Central memory CD8-positive, alpha-beta T cell (primary cell): ENCODE results near the gene CD6.

Experiments used
- ATAC-seq: fragments of 150-1000 bp; cut with Tn5 transposase; replicated peaks from 2 replicates; pipeline ENCODE4 v1.10.0; 2022; ENCODE audit warnings: mild to moderate bottlenecking, moderate FRiP score, moderate number of reproducible peaks; ENCODE audit not compliant: poor library complexity, severe bottlenecking; ENCODE audit errors: extremely low read depth
- DNase-seq, 2 donors: peaks; one replicate each; pipeline ENCODE4 v3.0.0; 2021; ENCODE audit warnings: low spot score in 2 of 2
- H3K27ac Mint-ChIP-seq: one replicate; pipeline ENCODE4 v1.8.0; 2022; ENCODE audit warnings: low read depth, mild to moderate bottlenecking, moderate library complexity, mixed read lengths
- H3K27me3 Mint-ChIP-seq: one replicate; pipeline ENCODE4 v1.8.0; 2022; ENCODE audit warnings: mixed read lengths
- H3K36me3 Mint-ChIP-seq: one replicate; pipeline ENCODE4 v1.8.0; 2022; ENCODE audit warnings: mild to moderate bottlenecking, moderate library complexity, mixed read lengths; ENCODE audit not compliant: insufficient read depth
- H3K4me1 Mint-ChIP-seq: one replicate; pipeline ENCODE4 v1.8.0; 2022; ENCODE audit warnings: mixed read lengths
- H3K4me3 Mint-ChIP-seq: one replicate; pipeline ENCODE4 v1.8.0; 2022; ENCODE audit warnings: mild to moderate bottlenecking, moderate library complexity, mixed read lengths
- H3K9me3 Mint-ChIP-seq: one replicate; pipeline ENCODE4 v1.8.0; 2022; ENCODE audit warnings: mixed read lengths

Gene CD6

DNA sequence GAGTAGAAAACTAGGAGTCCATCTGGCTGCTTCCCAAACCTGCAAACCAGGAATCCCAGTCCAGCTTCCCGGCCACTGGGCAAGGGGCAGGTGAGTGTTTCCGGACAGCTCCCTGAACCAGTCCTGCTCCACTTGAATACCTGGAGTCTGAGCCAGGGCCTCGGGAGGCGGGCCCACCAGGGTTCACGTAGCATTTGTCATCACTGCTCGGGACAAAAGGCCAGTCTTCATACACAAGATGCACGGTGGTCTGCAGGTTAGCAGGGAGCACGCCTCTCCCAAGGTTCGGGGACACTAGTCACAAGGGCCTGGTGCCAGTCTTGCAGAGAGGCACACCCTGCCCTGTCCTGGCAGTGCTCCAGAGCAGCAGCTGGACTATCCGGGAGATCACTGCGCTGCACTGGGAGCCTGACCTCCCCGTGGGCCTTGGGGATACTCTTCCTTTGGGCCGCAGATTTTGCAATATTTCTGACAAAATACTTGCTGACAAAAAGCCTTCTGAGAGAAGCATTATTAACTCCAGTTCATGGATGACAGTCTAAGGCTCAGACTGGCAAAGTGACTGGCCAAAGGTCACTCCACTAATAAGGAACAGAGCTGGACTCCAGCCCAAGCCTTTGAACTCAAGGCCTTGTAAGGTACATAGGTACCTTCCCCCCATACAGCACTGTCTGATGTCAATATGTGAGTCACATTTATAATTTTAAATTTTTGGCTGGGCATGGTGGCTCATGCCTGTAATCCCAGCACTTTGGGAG is 25.1 kb downstream of the CD6 start:
- no peak for ATAC-seq
- DNase-seq: no peak
- Mint-ChIP-seq H3K27ac (no peak overlapping the region), H3K4me3 (no peak overlapping the region), H3K36me3 (peaks cover 60% of the 10 kb centered on the region), H3K27me3 (no peaks in the 10 kb centered on the region), H3K4me1 (peaks cover 68% of the 10 kb centered on the region), H3K9me3 (no peaks in the 10 kb centered on the region)

DNA sequence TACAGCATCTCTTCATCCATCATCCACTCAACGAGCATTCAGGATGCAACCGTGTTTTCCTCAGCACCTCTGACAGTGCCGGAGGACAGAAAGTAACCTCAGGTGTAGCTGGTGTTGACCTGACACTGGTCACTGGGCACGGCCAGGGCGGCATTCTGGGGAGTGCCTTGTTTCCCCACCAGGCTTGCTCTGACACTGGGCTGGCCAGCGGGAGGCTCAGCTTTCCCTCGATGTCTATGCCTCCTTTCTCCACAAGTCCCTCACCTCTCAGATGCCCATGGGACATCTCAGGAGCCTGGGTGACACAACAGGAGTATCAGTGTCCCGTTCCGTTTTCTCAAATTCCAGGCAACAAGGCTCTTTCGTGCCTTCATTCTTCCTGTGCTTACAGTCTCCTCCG is 28.9 kb downstream of the CD6 start:
- Mint-ChIP-seq H3K36me3 (peaks cover 65% of the 10 kb centered on the region), H3K9me3 (no peaks in the 10 kb centered on the region), H3K27ac (peak overlapping the region; percentile 62), H3K4me1 (peaks cover 72% of the 10 kb centered on the region), H3K4me3 (peak overlapping the region; percentile 16), H3K27me3 (no peaks in the 10 kb centered on the region)
- no peak for ATAC-seq
- no peak for DNase-seq

DNA sequence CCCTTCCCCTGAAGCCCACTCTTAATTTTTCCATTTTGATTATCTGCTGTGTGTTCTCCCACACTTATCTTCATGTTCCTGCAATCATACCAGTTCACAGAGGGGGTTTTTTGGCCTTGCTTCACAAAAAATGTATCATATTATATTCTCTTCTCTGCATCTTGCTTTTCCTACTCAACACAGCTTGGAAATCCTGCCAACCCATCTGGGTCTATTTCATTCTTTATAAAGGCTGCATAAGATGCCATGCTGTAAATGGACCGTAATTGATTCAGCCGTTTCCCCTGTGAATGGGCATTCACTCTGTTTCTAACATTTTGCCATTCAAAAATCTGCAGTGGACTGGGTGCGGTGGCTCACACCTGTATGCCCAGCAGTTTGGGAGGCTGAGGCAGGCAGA is 30.5 kb downstream of the CD6 start:
- DNase-seq: no peak
- no peaks in the 10 kb centered on the region for H3K27me3 Mint-ChIP-seq
- peaks cover 60% of the 10 kb centered on the region for H3K36me3 Mint-ChIP-seq
- no peaks in the 10 kb centered on the region for H3K9me3 Mint-ChIP-seq
- peaks cover 71% of the 10 kb centered on the region for H3K4me1 Mint-ChIP-seq
- H3K27ac Mint-ChIP-seq: no peak overlapping the region
- ATAC-seq: no peak
- H3K4me3 Mint-ChIP-seq: peak overlapping the region; percentile 29

DNA sequence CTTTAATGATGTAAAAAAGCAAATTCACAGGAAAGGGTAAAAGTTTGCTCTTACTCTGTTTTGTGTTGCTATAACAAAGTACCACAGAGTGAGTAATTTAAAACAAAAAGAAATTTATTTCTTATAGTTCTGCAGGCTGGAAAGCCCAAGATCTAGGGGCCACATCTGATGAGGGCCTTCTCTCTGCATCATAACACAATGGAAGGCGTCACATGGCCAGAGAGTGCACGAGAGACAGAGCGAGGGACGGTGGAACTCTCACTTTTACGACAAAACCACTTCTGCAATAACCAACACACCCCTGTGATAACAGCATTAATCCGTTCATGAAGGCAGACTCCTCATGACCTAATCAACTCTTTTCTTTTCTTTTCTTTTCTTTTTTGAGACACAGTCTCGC is 31.1 kb downstream of the CD6 start:
- peak overlapping the region; percentile 86 for H3K27ac Mint-ChIP-seq
- no peaks in the 10 kb centered on the region for H3K27me3 Mint-ChIP-seq
- H3K4me3 Mint-ChIP-seq: no peak overlapping the region
- no peak for ATAC-seq
- H3K36me3 Mint-ChIP-seq: peaks cover 64% of the 10 kb centered on the region
- peaks cover 72% of the 10 kb centered on the region for H3K4me1 Mint-ChIP-seq
- H3K9me3 Mint-ChIP-seq: no peaks in the 10 kb centered on the region
- DNase-seq: no peak

DNA sequence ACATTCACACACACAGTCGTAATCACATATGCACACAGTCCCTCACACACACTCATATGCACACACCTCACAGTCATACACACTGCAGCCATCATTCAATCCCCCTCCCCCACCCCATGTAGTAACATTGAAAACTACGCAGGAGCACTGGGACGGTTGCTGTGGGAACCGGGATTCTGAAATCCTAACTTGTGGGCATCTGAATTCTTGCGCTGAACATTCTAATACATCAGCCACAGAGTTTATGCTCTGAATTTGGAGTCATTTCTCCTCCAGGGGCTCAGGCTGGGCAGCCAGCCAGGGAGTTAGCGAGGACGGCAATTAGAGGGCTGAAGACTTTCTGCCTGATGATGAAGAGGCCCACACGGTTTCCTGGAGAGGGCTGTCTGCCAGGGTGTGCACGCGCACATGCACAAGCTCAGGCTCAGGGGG is 32.7 kb downstream of the CD6 start:
- no peak for DNase-seq
- peak; percentile 59 for ATAC-seq

DNA sequence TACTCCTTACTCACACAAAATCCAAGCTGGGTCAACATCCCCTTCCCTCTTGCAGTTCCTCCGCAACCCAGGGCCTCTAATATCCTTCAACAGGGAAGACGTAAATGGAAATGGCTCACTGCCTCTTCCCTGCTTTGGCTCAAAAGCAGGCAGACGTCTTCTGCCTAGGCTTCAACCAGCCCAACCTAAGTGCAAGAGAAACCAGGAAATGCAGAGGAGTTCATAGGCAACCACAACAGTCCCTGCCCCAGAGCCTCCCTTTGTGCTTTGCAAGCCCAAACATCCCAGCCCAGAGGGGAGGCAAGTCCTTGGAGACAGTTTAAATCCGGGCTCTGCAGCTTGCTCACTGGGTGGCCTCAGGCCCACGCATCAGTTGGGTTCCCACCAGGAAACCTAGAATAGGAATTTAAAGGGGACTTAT is 33.3 kb downstream of the CD6 start:
- H3K27me3 Mint-ChIP-seq: no peaks in the 10 kb centered on the region
- DNase-seq (no peak), ATAC-seq (peak; percentile 68)
- H3K9me3 Mint-ChIP-seq: no peaks in the 10 kb centered on the region
- peaks cover 68% of the 10 kb centered on the region for H3K4me1 Mint-ChIP-seq
- H3K36me3 Mint-ChIP-seq: peaks cover 69% of the 10 kb centered on the region
- peak overlapping the region; percentile 86 for H3K27ac Mint-ChIP-seq
- peak overlapping the region; percentile 50 for H3K4me3 Mint-ChIP-seq

More for the DNA sequence above, 32.7 kb downstream of the CD6 start:
- no peaks in the 10 kb centered on the region for H3K27me3 Mint-ChIP-seq
- peaks cover 69% of the 10 kb centered on the region for H3K36me3 Mint-ChIP-seq
- peaks cover 70% of the 10 kb centered on the region for H3K4me1 Mint-ChIP-seq
- no peaks in the 10 kb centered on the region for H3K9me3 Mint-ChIP-seq
- H3K4me3 Mint-ChIP-seq: peak overlapping the region; percentile 50
- H3K27ac Mint-ChIP-seq: peak overlapping the region; percentile 86

DNA sequence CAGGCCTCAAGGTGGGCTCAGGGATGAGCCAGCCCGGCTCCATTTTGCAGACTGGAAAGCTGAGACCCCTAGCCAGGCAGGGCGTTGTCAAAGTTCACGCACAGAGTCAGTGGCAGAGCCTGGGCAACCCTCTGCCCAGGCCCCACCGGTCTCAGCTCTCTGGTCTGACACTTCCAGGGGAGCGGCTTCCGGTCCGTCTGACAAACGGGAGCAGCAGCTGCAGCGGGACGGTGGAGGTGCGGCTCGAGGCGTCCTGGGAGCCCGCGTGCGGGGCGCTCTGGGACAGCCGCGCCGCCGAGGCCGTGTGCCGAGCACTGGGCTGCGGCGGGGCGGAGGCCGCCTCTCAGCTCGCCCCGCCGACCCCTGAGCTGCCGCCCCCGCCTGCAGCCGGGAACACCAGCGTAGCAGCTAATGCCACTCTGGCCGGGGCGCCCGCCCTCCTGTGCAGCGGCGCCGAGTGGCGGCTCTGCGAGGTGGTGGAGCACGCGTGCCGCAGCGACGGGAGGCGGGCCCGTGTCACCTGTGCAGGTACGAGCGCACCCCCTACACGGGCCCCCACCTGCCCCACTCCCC is 36.0 kb downstream of the CD6 start:
- no peak overlapping the region for H3K4me3 Mint-ChIP-seq
- H3K36me3 Mint-ChIP-seq: peaks cover 70% of the 10 kb centered on the region
- H3K27me3 Mint-ChIP-seq: no peaks in the 10 kb centered on the region
- H3K27ac Mint-ChIP-seq: peak overlapping the region; percentile 89
- no peak for ATAC-seq
- no peak for DNase-seq
- H3K9me3 Mint-ChIP-seq: no peaks in the 10 kb centered on the region
- peaks cover 54% of the 10 kb centered on the region for H3K4me1 Mint-ChIP-seq

DNA sequence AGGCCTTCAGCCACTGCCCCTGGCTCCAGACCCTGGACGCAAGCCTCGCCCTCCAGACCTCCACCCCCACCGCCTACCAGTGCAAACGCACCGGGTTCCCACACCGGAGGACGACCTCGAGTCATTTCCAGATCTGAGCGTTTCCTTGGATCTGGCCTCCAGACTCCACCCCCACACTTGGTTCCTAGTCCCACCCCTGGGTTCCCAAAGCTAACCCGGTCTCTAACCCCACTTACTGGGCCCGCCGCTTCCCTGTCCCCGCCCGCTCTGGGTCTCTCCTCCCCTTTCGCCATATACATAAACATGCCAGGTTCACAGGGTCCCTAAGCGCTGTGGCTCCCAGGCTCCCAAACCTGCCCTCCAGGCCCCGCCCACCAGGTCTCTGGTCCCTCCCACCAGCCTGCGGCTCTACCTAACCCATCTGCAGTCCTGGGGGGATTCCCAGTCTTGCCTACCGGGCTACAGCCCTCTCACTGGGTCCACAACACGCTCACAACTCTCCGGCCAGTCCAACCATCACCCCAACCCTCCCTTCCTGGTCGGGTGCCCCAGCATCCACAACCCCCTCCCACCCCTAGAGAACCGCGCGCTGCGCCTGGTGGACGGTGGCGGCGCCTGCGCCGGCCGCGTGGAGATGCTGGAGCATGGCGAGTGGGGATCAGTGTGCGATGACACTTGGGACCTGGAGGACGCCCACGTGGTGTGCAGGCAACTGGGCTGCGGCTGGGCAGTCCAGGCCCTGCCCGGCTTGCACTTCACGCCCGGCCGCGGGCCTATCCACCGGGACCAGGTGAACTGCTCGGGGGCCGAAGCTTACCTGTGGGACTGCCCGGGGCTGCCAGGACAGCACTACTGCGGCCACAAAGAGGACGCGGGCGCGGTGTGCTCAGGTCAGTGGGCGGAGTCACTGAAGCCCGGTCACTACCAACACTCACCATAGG is 36.7 kb downstream of the CD6 start:
- Mint-ChIP-seq H3K27me3 (no peaks in the 10 kb centered on the region), H3K4me3 (peak overlapping the region; percentile 53)

DNA sequence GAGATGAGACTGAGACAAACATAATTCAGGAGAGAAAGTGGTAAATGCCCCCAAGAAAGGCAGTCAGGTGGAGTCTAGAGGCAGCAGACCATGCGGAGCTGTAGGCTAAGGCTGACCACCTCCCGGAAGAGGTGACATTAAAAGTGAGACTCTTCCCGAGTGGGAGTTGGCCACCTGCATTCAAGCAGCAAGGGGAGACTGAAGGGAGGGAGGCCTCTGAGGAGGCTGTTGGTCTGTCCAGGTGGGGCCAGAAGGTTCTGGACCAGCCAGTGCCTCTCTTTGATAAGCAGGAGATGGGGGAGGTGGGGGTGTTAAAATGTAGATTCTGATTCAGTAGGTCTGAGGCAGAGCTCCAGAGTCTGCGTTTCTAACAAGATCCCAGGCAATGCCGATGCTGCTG is 37.5 kb downstream of the CD6 start:
- ATAC-seq (no peak), DNase-seq (no peak)
- Mint-ChIP-seq H3K4me1 (peaks cover 44% of the 10 kb centered on the region), H3K27me3 (no peaks in the 10 kb centered on the region), H3K4me3 (no peak overlapping the region), H3K9me3 (no peaks in the 10 kb centered on the region), H3K27ac (peak overlapping the region; percentile 89), H3K36me3 (peaks cover 70% of the 10 kb centered on the region)

More for the DNA sequence above, 36.7 kb downstream of the CD6 start:
- Mint-ChIP-seq H3K9me3 (no peaks in the 10 kb centered on the region), H3K27ac (peak overlapping the region; percentile 89), H3K36me3 (peaks cover 71% of the 10 kb centered on the region), H3K4me1 (peaks cover 48% of the 10 kb centered on the region)
- DNase-seq (no peak), ATAC-seq (no peak)

DNA sequence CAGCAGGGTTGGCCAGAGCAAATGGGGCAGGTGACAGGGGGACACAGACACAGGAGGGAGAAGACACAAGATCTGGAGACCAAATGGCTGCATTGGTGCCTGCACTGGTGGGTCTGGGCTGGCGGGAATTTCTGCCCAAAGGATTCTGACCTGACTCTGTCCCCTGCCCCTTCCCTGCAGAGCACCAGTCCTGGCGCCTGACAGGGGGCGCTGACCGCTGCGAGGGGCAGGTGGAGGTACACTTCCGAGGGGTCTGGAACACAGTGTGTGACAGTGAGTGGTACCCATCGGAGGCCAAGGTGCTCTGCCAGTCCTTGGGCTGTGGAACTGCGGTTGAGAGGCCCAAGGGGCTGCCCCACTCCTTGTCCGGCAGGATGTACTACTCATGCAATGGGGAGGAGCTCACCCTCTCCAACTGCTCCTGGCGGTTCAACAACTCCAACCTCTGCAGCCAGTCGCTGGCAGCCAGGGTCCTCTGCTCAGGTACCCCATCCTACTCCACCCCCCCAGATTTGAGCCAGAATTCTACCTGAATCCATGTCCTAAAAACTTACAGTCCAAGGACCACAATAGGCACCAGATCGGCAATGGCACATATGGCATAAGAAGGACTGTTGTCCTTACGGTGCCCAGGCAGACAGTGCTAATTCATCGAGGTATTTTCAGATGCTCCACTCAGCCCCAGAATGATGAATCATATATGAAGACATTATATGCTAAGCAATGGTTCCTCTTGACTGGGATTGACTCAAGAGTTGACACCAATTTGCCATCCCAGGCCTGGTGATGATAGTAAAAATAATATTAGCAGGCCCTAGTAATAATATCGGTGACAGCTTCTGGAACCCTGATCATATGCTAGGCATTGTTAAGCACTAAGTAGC is 38.2 kb downstream of the CD6 start:
- H3K27ac Mint-ChIP-seq: no peak overlapping the region
- H3K27me3 Mint-ChIP-seq: no peaks in the 10 kb centered on the region
- ATAC-seq: no peak
- H3K4me3 Mint-ChIP-seq: no peak overlapping the region
- H3K9me3 Mint-ChIP-seq: no peaks in the 10 kb centered on the region
- DNase-seq: no peak
- peaks cover 37% of the 10 kb centered on the region for H3K4me1 Mint-ChIP-seq
- peaks cover 67% of the 10 kb centered on the region for H3K36me3 Mint-ChIP-seq

DNA sequence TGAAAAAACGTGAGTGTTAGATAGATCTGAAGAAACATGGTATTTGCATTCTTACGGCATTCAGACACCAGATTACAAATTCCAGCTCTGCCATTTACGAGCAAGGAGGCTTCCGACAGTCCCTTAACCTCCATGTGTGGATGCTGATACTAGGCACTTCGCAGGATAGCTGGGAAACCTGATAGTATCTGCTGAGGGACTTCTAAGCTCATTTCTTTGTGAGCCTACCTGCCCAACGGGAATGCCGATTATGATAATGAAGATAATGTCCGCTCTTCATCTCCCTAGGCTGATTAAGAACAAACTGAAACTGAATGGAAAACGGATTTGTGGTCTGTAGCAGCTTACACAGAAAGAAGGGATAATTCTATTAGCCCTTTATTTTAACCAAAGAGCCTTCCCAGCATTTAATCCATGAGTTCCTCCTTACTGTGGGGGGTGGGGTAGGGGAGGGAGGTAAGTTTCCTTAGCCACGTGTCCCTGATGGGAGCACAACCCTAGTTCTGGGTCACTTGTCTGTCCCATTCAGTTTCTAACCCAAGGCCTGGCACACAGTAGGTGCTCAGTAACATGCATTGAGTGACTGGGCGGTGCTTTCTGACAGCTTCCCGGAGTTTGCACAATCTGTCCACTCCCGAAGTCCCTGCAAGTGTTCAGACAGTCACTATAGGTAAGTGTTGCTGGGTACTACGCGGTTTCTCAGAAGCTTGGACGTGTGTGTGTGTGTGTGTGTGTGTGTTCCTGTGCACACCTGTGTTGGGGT is 39.2 kb downstream of the CD6 start:
- ATAC-seq: no peak
- peaks cover 70% of the 10 kb centered on the region for H3K36me3 Mint-ChIP-seq
- no peaks in the 10 kb centered on the region for H3K9me3 Mint-ChIP-seq

More for the DNA sequence above, 39.2 kb downstream of the CD6 start:
- no peak for DNase-seq
- H3K4me3 Mint-ChIP-seq: peak overlapping the region; percentile 9
- H3K27ac Mint-ChIP-seq: peak overlapping the region; percentile 16
- H3K27me3 Mint-ChIP-seq: no peaks in the 10 kb centered on the region
- H3K4me1 Mint-ChIP-seq: peaks cover 32% of the 10 kb centered on the region
